Central memory CD4-positive, alpha-beta T cell (primary cell): Measurements from ENCODE around the gene TAF1B.

ENCODE experiments used
- DNase-seq: peaks from one replicate; pipeline ENCODE4 v3.0.0; 2022

The TAF1B gene

DNA sequence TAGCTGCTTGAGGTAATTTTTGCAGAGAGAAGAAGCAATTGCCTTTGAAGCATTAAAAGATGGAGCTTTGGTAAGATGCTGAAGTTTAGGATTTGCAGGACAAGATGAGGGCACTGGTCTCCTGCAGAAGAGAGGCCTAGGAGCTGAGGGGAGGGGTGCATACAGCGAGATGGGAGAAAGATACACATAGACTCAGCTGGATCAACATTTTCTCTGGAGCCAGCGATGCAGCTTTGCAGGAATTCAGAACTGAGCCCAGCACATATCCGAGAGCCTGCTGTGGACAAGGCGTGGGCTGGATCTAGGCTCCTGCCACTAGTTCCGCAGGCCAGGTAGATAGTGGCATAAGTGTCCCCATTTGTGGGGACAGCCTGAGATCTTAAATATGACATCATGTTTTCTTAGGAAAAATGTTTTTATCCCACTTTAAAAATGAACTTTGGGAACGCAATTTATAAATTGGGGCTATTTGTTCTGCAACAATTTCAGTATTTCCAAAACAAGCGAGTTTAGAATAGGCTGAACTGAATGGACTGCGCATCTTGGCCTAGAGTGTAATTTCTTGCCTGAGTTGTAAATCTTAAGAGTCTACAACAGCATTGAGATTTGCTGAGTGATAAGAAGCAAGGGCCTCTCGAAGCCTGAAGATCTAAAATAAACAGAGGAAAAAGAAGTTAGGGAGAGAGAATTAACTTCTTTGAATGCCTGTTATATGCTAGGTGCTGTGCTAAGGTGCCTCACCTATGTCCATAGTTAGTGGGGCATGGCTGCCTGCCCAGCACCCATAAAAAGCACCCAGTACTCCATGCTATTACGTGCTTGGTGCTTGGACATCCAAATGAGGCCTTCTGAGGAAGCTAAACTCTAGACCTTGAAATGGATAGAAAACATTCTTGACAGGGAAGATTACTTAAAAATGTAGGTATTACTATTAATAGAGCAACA is 125.6 kb downstream of the TAF1B start:
- no peak for DNase-seq

DNA sequence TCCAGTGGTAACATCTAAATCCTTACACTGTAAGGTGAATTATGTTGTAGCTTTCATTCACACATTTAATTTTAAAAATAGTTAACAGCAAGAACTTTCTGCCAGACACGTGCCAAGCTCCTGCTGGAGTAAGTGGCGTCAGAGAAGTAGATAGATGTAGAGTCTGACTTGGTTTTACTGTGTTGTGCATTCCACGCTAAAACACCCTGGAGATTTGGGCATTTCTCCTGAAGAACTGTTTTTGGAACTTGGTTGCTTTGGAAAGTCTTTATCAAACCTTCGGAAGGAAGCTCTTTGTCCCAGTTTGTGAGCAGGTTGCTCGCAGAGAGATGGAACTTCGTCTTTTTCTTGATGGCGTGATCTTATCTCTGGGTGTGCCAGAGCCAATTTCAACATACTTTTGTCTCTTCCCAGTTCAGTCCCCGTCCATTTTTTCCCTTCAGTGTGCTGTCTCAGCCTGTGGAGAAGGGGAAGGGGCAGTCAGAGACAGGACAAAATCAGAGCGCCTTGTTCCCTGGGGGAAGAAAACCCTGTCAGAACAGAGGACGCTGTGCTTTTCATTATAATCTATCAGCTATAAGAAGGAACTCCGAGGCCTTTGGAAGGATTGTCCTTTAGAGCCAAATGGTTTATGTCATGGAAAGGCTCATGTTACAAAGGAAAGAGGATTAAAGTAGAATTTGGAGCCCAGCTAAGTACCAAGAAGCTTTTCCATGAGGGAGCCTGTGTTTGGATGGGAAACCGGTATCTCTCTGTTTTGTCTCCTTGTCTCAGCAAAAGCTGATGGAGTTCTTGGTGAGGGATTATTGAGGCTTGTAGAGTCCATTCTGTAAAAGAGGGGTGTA is 127.1 kb downstream of the TAF1B start:
- no peak for DNase-seq

DNA sequence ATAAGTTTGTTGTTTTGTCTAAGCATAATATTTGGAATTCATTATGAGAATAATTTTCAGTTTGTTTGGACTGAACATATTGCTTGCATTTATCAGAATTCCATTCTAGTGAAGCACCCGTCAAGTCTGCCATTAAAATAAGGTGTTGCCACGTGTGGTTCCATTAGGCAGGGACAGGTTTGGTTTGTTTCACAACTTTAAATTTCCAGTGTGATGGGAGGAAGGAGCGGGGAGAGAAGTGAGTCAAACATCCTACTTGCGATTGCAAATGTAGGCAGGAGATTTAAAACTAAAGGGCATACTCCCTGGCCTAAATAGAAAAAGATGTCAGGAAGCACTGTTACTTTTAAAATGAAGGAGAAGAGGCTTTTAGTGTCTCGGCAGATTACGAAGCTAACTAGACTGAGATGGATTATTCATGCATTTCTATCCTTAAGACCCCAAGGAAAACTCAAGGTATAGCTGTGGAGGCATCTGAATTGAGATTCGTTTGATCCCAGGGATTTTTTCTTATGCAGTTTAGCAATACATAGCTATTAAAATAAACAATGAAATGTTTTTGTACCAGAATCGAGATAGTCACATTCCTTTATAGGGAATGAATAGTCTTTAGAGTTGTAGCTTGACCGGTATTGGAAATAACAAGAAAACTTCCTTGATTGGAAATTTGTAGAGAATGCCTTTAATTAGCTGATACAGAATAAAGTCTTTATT is 128.0 kb downstream of the TAF1B start:
- no peak for DNase-seq

DNA sequence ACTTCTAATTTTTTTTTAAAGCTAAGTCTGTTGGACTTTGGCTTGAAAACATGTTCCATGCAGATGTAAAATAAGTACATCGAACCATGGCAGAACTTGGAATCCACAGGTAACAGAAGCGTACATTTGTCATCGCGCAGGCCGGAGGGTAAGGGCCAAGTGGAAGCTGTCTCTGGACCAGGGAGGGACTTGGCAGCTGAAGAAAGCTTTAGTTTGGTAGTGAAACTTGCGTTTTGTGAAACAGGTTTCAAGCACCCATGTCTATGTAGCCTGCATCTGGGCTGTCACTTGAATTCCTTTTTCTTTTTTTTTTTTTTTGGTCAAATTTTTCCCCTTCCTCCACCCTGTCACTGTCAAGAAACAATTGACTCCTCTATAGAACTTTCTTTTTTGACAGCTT is 128.6 kb downstream of the TAF1B start:
- no peak for DNase-seq

DNA sequence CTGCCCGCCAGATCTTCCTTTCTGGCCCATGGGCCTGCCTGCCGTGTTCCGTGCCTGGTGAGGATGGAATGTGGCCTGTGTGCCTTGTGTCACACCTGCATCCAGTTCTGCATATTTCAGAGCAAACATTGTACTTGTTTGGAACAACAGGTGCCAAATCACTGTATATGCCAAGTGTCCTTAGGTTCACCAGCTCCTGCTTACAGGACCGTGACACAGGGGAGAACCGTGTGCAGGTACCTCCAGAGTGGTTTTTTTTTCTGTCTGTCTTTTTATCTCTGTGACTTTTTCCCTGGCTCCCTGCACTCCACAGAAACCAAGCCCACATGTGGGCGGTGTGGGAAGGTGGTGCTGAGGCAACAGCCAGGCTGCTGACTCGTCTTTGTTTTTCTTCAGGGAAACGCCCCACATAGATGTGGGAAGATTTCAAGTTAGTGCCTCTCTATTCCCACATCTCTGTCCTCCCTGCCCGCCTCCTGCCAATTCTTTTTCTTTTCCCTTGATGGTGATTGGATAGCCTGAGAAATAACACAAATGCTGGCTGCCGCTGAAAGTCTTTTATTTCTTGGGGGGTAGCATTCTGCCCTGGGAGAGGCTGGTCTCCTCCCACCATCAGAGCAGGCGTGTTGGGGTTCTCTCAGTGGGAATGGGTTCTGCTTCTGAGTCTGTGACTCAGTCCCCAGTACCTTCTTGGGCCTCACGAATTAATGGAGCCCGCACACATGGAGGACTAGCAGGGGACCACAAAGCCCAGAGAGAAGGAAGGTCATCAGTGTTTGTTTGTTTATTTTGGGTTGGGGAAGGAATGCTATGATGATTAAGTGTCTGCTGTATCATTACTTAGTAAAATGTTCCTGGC is 129.6 kb downstream of the TAF1B start:
- no peak for DNase-seq

DNA sequence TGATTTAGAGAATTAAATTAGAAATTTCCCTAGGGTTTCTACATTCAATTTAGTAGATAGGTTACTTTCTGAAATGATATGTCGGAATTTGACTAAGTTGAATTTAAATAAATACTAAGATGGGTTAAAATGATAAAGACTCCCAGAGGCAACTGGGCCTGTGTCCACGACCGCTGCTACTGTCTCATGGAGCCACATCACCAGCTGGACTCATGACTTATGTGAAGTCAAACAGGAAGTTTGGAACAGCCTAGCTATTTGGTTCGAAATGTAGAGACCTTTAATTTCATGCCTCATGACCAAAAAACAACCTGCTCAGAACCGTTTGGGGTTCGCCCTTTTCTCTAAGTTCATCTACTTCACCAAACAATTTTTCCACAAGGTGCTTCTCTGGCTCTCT is 130.4 kb downstream of the TAF1B start:
- no peak for DNase-seq

DNA sequence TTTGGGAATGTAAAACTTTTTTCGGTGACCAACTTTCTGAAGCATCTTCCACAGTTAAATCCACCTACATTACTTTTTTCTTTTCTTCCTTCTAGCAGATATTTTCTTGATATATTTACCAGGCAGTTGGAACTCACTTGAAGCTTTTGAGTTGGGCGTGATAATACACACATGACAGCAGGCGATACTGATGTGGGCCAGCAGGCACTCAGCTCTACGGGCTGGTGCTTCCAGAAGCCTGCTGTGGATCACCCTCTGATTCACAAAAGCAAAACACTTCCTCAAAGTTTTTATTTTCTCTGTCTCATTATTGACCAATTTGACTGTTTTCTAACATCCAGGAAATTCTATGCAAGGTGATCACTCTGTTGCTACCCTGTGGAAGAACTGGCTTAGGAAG is 131.1 kb downstream of the TAF1B start:
- no peak for DNase-seq

DNA sequence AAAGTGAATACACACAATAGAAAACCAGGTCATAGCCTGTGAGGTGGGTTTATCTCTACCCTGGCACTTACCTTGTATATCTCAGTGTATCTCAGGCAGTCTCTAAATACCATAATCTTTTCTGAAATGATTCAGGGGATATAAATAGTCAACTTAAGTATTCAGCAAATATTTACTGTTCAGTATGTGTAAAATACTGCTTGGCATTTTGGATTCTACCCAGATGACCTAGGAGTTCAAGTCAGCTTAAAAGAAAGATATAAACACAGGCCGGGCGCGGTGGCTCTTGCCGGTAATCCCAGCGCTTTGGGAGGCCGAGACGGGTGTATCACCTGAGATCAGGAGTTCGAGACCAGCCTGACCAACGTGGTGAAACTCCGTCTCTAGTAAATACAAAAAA is 132.1 kb downstream of the TAF1B start:
- no peak for DNase-seq

DNA sequence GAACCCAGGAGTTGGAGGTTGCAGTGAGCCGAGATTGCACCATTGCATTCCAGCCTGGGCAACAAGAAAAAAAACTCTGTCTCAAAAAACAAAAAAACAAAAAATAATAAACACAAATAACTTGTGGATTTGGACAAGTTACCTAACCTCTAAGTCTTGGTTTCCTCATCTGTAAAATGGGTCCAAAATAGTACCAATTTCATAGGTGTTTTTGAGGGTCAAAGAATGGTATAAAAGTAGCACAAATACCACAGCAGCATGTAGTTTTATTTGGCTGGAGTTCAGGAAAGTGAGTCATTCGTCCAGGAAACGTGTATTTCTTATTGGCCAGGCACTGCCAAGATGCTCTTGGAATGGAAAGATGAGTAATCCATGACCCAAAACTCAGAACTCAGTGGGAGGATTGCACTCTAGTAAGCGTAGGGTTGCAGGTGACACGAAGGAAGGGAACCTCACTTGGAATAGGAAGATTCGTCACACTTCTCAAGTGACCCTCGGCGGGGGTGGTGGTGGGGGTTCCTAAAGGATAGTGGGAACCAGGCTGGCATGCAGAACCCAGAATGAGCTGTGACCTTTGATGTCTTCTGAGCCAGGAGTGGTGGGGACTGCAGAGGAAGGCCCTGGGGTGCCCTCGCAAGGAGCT is 132.7 kb downstream of the TAF1B start:
- no peak for DNase-seq

DNA sequence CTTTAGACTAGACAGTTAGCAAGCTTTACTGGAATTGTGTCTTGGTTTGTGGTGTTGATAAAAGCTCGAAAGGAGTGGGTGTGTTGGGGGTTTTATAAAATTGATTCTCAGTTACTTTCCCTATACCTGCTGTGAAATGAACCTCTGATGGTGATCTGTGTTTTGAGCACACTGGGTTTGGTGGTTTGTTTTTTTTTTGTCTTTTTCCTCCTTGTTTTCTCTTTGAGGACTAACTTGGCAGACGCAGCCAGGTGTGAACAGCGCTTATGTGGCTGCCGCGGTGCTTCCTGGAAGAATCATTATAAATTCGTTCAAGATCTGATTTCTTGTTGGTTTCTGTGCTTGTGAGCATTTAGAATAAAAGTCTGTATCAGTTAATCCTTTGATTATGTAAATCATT is 136.7 kb downstream of the TAF1B start:
- DNase-seq: no peak

DNA sequence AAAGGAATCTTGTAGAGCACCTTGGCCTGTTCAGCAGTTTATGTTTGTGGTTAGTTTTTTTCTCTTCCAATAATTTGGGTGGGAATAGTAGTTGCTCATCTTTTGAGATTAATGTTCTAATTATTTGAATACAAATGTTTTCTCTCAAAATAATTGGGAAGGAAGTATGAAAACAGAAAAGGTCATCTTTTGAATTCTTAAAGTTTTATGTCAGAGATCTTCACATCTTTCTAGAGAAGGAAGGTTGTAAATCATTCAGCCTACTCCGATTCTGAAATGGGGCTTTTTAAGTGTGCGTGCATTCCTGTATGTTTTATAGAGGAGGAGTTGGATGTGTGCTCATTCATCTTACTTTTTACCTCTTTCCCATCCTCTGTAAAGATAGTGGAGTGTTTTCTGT is 137.2 kb downstream of the TAF1B start:
- no peak for DNase-seq

DNA sequence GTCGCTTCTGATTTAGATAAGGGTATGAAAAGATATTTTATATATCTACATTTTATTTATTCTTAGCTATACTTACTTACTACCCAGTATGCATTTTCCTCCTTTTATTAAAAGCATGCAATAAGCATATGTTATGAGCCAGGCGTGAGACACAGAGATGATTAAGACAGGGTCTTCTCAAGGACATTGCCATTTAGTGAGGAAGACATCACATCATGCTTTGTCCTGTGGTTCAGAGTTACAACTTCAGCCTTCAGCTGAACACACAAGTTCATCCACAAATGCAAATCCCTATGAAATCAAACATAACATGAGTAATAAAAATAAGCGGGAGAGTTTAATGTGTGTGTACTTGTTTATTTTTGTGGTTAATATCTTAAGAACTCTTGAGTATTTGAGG is 138.4 kb downstream of the TAF1B start:
- DNase-seq: no peak

DNA sequence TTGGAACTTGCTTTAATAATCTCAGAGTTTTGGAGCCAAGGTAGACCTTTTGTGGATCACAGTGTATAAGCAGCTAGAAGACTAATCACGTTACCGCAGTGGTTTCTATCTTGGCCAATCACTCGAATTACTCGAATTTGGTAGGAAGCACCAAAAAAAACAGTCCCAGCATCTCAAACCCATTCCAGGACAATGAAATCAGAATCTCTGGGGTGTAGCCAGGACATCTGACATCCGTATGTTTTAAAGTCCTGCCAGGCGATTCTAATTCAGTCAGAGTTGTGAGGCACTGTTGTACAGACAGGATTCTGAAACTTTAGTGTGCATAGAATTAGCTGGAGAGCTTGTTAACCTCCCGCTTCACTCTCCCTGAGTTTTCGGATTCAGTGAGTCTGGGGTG is 139.0 kb downstream of the TAF1B start:
- no peak for DNase-seq

DNA sequence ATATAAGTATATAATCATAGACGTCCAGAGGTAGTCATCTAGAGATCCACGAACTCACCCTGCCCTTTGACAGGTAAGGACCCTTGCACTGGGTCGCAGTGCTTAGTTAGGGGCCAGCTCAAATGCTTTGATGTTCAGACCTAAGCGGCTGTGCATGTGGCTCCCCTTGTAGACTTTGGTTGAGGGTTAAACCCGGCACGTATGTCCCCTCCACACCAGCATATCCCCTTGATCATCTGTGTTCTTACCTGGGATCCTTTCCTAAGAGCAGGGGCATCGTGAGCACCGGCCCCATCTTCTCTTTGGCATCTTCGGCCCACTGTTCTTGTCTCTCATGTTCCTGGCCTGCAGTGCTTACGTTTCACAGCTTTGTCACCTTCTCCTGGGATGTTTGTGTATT is 139.6 kb downstream of the TAF1B start:
- DNase-seq: no peak

DNA sequence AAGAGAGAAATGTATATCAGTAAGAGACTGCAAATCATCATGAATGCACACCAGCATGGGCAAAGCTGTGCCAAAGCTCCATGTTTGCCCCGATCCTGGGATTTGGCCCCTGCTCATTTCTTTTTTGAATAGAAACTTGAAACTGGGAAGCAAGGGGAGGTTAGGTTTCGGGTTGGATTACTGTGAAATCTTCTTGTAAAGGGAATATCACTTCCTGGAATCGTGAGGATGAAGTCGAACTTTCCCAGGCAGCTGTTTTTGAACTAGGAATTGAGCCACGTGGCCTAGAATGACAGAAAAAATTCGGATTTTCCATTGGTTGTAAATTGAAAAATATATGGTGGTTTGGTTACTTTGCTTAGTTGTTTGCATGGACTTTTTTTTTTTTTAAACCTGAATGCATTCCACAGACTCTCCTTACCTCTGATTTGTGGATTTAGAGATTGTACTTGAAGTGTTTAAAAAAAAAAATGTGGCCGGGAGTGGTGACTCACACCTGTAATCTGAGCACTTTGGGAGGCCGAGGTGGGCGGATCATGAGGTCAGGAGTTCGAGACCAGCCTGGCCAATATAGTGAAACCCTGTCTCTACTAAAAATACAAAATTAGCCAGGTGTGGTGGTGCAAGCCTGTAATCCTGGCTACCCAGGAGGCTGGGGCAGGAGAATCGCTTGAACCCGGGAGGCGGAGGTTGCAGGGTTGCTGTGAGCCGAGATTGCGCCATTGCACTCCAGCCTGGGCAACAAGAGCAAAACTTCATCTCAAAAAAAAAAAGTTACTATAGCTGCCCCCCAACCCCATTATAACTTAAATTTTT is 140.3 kb downstream of the TAF1B start:
- no peak for DNase-seq
